A549 (cell line): ENCODE data around the gene AMPD1. TPM values are rescaled to one million over a fixed set of nuclear protein-coding genes. Genes with fewer than 3 reads are reported as not detected.

Experiments used
- ATAC-seq, 2 experiments: fragments of 200-7000 bp in 1 of 2; fragments of >200 bp in 1 of 2; cut with Nextera tagmentation in 1 of 2; cut with Tn5 transposase in 1 of 2; 3 replicates each; pipeline versions ENCODE4 v1.8.0 to v1.9.1; 2018 to 2020; ENCODE audit warnings: mild to moderate bottlenecking in 1 of 2, moderate library complexity in 1 of 2
- CTCF ChIA-PET: fragments of 300-600 bp; sonication (Branson Sonifier 250); formaldehyde crosslinking; extraction: SDS; loops from one replicate; lab custom pipeline; 2021; ENCODE audit warnings: antibody characterized with exemption, inconsistent platforms; lab: Yijun Ruan, JAX
- POLR2A ChIA-PET: fragments of 350-600 bp; formaldehyde crosslinking; extraction: SDS; loops from one replicate; lab custom pipeline; 2021; ENCODE audit warnings: antibody characterized with exemption, inconsistent platforms; lab: Yijun Ruan, JAX
- DNase-seq, 2 experiments: peaks; one replicate each; pipeline versions ENCODE4 v3.0.0 to v3.0.0-alpha.2; 2011 to 2016; ENCODE audit warnings: low read depth in 1 of 2, low spot score in 1 of 2
- FAIRE-seq: peaks from 2 replicates; lab custom pipeline; 2011; peaks lifted over from hg19 to GRCh38; lab: Jason Lieb, UNC
- H3K27ac ChIP-seq, 2 experiments: fragments of >200 bp; sonication (Bioruptor Twin); formaldehyde crosslinking; 3 replicates each; pipeline ENCODE4 v1.5.1; 2016 to 2017
- H3K4me1 ChIP-seq: fragments of >200 bp; sonication (Bioruptor Twin); formaldehyde crosslinking; 3 replicates; pipeline ENCODE4 v1.6.1; 2016
- H3K4me2 ChIP-seq: fragments of >200 bp; sonication (Bioruptor Twin); formaldehyde crosslinking; 3 replicates; pipeline ENCODE4 v1.6.1; 2016
- H3K4me3 ChIP-seq: fragments of >200 bp; sonication (Bioruptor Twin); formaldehyde crosslinking; 3 replicates; pipeline ENCODE4 v1.5.1; 2016
- H3K9me3 ChIP-seq: fragments of >200 bp; sonication (Bioruptor Twin); formaldehyde crosslinking; 3 replicates; pipeline ENCODE4 v1.6.1; 2016
- BHLHE40 ChIP-seq: IDR thresholded peaks from 2 replicates; pipeline ENCODE4 v1.6.1; 2012; ENCODE audit warnings: low read depth, low read length, inconsistent platforms
- CHD2 ChIP-seq: fragments of 150-350 bp; IDR thresholded peaks from 2 replicates; pipeline ENCODE4 v1.6.1; 2014; ENCODE audit warnings: low read length; ENCODE audit not compliant: partially characterized antibody
- CHD4 ChIP-seq: fragments of 200-600 bp; sonication (generic); IDR thresholded peaks from 2 replicates; pipeline ENCODE4 v1.6.1; 2016; ENCODE audit warnings: antibody characterized with exemption, mild to moderate bottlenecking, borderline replicate concordance
- EHF ChIP-seq: fragments of 250-450 bp; sonication (Bioruptor Pico); IDR thresholded peaks from 2 replicates; pipeline ENCODE4 v1.5.0; 2020; ENCODE audit warnings: mild to moderate bottlenecking
- FOXS1 ChIP-seq: fragments of 250-450 bp; sonication (Bioruptor Pico); IDR thresholded peaks from 2 replicates; pipeline ENCODE4 v1.5.0; 2020; ENCODE audit warnings: mild to moderate bottlenecking, moderate library complexity
- HDAC2 ChIP-seq: fragments of 200-600 bp; sonication (generic); IDR thresholded peaks from 2 replicates; pipeline ENCODE4 v1.6.1; 2016
- HOXB13 ChIP-seq: fragments of 250-450 bp; sonication (Bioruptor Pico); IDR thresholded peaks from 2 replicates; pipeline ENCODE4 v1.5.0; 2020; ENCODE audit warnings: low read depth, mild to moderate bottlenecking, moderate library complexity
- JUN ChIP-seq, 2 experiments: fragments of >200 bp; sonication (Bioruptor Twin); formaldehyde crosslinking; IDR thresholded peaks; 2 replicates in 1 of 2; 3 replicates in 1 of 2; pipeline ENCODE4 v1.6.1; 2016 to 2017
- JUNB ChIP-seq: fragments of >200 bp; sonication (Bioruptor Twin); formaldehyde crosslinking; IDR thresholded peaks from 2 replicates; pipeline ENCODE4 v1.6.1; 2016
- KDM1A ChIP-seq: fragments of 200-600 bp; sonication (generic); IDR thresholded peaks from 2 replicates; pipeline ENCODE4 v1.6.1; 2016; ENCODE audit warnings: low read depth, mild to moderate bottlenecking
- NR3C1 ChIP-seq: fragments of >200 bp; sonication (Bioruptor Twin); formaldehyde crosslinking; IDR thresholded peaks from 3 replicates; pipeline ENCODE4 v1.6.1; 2017
- POLR2A ChIP-seq: IDR thresholded peaks from 2 replicates; pipeline ENCODE4 v1.6.1; 2012; ENCODE audit warnings: mild to moderate bottlenecking, low read length
- POLR2AphosphoS2 ChIP-seq: conservative IDR thresholded peaks from 2 replicates; pipeline ENCODE4 v1.6.1; 2012; ENCODE audit warnings: low read length, improper control_type of control experiment, inconsistent platforms
- RAD21 ChIP-seq, 2 experiments: fragments of >200 bp in 1 of 2; sonication (Bioruptor Twin) in 1 of 2; formaldehyde crosslinking in 1 of 2; IDR thresholded peaks in 1 of 2; conservative IDR thresholded peaks in 1 of 2; 2 replicates in 1 of 2; 3 replicates in 1 of 2; pipeline ENCODE4 v1.6.1; 2012 to 2018; ENCODE audit warnings: inconsistent platforms in 1 of 2
- RNF2 ChIP-seq: fragments of 200-600 bp; sonication (generic); IDR thresholded peaks from 2 replicates; pipeline ENCODE4 v1.6.1; 2016; ENCODE audit warnings: low read depth, mild to moderate bottlenecking, antibody characterized with exemption, moderate library complexity, borderline replicate concordance
- WGBS: methylation state at CpG from one replicate; pipeline ENCODE4 v1.1.6; 2017; ENCODE audit errors: missing lambda C conversion rate; 5-methylcytosine and 5-hydroxymethylcytosine counted together
- polyA plus RNA-seq, 4 experiments: library from polyadenylated mRNA; depleted of rRNA in 3 of 4; stranded (reverse); fragments of >200 nt; fragmentation: RNase III in 1 of 4; extraction: RNeasy Plus Mini Kit Qiagen cat#74134 plus additional on column Dnase treatment in 1 of 4; gene quantifications; 2 replicates in 3 of 4; 3 replicates in 1 of 4; pipeline ENCODE4 v1.2.3, GENCODE V29; 2011 to 2017
- TF ChIP-seq, protein P1 (sequence below): IDR thresholded peaks from 2 replicates; pipeline ENCODE4 v1.6.1; 2012
- TF ChIP-seq, protein P2 (sequence below): fragments of 450-650 bp; IDR thresholded peaks from 2 replicates; pipeline ENCODE4 v1.6.1; 2014; ENCODE audit warnings: antibody characterized with exemption
- TF ChIP-seq, protein P3 (sequence below): fragments of >200 bp; sonication (Bioruptor Twin); formaldehyde crosslinking; IDR thresholded peaks from 3 replicates; pipeline ENCODE4 v1.5.1; 2016
- TF ChIP-seq, protein P4 (sequence below): fragments of 250-450 bp; sonication (Bioruptor Pico); IDR thresholded peaks from 2 replicates; pipeline ENCODE4 v1.5.0; 2020; ENCODE audit warnings: low read depth, mild to moderate bottlenecking, moderate library complexity
- TF ChIP-seq, protein P5 (sequence below): fragments of >200 bp; sonication (Bioruptor Twin); formaldehyde crosslinking; IDR thresholded peaks from 2 replicates; pipeline ENCODE4 v1.6.1; 2016

Gene AMPD1
- polyA plus RNA-seq, 2 of the 4 experiments (the other 2 are of a cell fraction): not detected

DNA sequence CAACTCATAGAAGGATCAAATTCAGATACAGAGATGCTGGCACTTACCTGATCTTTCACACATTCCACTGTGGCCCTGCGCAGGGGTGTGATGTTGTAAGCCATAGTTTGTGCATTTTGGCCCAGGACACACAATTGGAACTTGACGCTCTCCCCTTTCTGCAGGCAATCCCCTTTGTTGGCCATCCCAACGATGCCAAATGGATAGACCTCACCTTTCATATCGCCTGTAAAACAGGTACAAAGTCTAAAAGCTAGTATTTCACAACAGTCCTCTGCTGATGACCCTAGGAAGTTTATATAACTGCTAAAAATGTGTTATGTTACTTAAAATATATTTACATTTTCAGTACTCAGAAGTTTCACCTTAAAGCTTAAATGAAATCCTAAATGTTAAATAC lies 25.1 kb upstream of the AMPD1 start:
- POLR2A ChIA-PET: no interaction called here
- CTCF ChIA-PET: interaction anchor here (1.1 kb wide), 1 partner anchor 48 kb away, joined by 3 read pairs; no protein-coding TSS in a partner anchor
- TF ChIP-seq RAD21 (conservative IDR thresholded peaks at IDR 0.05 in 1 of 2, IDR thresholded peaks at IDR 0.05 in 1 of 2) (no peak), BHLHE40 (no peak), NR3C1 (no peak), HDAC2 (no peak), POLR2AphosphoS2 (no peak), CHD2 (no peak), RNF2 (no peak), FOXS1 (CRISPR knock-in tag) (no peak), POLR2A (no peak), KDM1A (no peak), EHF (no peak), HOXB13 (CRISPR knock-in tag) (no peak)
- TF ChIP-seq, protein P1, sequence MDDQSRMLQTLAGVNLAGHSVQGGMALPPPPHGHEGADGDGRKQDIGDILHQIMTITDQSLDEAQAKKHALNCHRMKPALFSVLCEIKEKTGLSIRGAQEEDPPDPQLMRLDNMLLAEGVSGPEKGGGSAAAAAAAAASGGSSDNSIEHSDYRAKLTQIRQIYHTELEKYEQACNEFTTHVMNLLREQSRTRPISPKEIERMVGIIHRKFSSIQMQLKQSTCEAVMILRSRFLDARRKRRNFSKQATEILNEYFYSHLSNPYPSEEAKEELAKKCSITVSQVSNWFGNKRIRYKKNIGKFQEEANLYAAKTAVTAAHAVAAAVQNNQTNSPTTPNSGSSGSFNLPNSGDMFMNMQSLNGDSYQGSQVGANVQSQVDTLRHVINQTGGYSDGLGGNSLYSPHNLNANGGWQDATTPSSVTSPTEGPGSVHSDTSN: no peak
- TF ChIP-seq, protein P2, sequence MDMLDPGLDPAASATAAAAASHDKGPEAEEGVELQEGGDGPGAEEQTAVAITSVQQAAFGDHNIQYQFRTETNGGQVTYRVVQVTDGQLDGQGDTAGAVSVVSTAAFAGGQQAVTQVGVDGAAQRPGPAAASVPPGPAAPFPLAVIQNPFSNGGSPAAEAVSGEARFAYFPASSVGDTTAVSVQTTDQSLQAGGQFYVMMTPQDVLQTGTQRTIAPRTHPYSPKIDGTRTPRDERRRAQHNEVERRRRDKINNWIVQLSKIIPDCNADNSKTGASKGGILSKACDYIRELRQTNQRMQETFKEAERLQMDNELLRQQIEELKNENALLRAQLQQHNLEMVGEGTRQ: no peak
- TF ChIP-seq, protein P3, sequence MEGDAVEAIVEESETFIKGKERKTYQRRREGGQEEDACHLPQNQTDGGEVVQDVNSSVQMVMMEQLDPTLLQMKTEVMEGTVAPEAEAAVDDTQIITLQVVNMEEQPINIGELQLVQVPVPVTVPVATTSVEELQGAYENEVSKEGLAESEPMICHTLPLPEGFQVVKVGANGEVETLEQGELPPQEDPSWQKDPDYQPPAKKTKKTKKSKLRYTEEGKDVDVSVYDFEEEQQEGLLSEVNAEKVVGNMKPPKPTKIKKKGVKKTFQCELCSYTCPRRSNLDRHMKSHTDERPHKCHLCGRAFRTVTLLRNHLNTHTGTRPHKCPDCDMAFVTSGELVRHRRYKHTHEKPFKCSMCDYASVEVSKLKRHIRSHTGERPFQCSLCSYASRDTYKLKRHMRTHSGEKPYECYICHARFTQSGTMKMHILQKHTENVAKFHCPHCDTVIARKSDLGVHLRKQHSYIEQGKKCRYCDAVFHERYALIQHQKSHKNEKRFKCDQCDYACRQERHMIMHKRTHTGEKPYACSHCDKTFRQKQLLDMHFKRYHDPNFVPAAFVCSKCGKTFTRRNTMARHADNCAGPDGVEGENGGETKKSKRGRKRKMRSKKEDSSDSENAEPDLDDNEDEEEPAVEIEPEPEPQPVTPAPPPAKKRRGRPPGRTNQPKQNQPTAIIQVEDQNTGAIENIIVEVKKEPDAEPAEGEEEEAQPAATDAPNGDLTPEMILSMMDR: no peak
- TF ChIP-seq, protein P4, sequence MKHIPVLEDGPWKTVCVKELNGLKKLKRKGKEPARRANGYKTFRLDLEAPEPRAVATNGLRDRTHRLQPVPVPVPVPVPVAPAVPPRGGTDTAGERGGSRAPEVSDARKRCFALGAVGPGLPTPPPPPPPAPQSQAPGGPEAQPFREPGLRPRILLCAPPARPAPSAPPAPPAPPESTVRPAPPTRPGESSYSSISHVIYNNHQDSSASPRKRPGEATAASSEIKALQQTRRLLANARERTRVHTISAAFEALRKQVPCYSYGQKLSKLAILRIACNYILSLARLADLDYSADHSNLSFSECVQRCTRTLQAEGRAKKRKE (CRISPR knock-in tag): no peak
- Histone ChIP-seq H3K27ac (no peak overlapping the region), H3K4me2 (no peak overlapping the region), H3K4me1 (peaks cover 5% of the 10 kb centered on the region; the same call in 1 of the 3 replicates), H3K4me3 (no peak overlapping the region), H3K9me3 (no peaks in the 10 kb centered on the region)
- WGBS: 87% methylated on average over 4 of the region's 4 CpGs
- ATAC-seq (no peak), FAIRE-seq (no peak), DNase-seq (no peak)

DNA sequence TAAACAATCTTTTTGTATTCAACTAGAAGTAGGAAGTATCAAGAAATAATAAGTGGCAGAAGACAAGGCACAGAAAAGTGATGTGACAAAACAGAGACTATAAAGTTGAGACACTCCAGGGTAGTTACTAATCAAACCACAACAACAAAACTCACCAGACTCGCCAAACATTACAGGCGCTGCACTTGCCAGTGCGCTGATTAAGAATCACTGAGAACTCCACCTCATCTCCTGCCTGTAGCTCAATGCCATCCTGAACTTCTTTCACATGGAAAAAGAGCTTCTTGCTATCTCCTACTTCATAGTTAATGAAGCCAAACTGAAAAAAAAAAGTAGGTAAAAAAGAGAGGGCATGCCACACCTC lies 24.1 kb upstream of the AMPD1 start:
- POLR2A ChIA-PET: no interaction called here
- 79% methylated on average over 3 of the region's 3 CpGs for WGBS
- FAIRE-seq: no peak
- Histone ChIP-seq H3K4me3 (no peak overlapping the region), H3K9me3 (no peaks in the 10 kb centered on the region), H3K4me1 (peaks cover 13% of the 10 kb centered on the region; the same call in 1 of the 3 replicates), H3K27ac (no peak overlapping the region), H3K4me2 (no peak overlapping the region)
- no peak for ATAC-seq
- DNase-seq: no peak
- CTCF ChIA-PET: no interaction called here
- TF ChIP-seq CHD4 (no peak), JUN (IDR thresholded peaks at IDR 0.05) (no peak), JUNB (no peak), KDM1A (no peak)
- TF ChIP-seq, protein P5, sequence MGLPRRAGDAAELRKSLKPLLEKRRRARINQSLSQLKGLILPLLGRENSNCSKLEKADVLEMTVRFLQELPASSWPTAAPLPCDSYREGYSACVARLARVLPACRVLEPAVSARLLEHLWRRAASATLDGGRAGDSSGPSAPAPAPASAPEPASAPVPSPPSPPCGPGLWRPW: no peak
